CD4-positive, alpha-beta T cell treated with Interleukin-17A for 1 hour (primary cell): ENCODE measurements around the gene TMEM44.

ENCODE experiments used
- DNase-seq: peaks from one replicate; pipeline ENCODE4 v3.0.0-alpha.2; 2020

Gene TMEM44, protein sequence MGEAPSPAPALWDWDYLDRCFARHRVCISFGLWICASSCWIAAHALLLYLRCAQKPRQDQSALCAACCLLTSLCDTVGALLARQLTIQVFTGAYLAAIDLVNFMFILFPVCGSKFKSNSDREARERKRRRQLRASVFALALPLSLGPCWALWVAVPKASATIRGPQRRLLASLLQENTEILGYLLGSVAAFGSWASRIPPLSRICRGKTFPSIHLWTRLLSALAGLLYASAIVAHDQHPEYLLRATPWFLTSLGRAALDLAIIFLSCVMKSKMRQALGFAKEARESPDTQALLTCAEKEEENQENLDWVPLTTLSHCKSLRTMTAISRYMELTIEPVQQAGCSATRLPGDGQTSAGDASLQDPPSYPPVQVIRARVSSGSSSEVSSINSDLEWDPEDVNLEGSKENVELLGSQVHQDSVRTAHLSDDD

DNA sequence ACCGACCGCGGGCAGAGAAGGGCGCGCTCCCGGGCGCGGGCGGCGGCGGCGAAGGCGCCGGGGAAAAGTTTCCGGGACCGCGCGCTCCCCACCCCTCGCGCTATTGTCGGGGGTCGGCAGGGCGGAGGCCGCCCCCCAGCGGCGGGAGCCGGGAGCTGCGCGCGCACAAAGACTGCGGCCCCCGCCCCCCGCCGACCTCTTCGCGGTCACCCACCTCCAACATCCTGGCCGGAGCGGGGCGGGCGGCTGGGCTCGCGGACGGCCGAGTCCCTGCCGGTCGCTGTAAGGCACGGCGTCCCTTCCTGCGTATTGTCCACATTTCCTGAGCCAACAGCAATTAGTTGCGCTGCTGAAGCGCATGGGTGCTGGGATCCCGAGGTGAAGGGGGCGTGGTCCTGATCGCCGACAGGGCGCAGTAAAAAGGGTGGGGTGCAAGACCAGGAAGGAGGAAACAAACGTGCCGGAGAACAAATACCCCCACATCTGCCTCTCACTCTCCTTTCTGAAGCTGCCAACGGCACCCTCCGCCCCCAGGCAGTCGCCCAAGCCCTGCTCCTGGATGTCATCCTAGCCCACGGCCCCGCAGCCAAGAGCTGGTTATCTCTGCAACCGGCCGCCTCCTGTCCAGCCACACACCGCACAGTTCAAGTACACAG is at the start of gene TMEM44:
Gene TMEM44 (minus strand): TSS at position 71 of the 656 bp plus-strand sequence. CDS start 204 bp downstream, outside the sequence.
- DNase-seq = peak; percentile 62

DNA sequence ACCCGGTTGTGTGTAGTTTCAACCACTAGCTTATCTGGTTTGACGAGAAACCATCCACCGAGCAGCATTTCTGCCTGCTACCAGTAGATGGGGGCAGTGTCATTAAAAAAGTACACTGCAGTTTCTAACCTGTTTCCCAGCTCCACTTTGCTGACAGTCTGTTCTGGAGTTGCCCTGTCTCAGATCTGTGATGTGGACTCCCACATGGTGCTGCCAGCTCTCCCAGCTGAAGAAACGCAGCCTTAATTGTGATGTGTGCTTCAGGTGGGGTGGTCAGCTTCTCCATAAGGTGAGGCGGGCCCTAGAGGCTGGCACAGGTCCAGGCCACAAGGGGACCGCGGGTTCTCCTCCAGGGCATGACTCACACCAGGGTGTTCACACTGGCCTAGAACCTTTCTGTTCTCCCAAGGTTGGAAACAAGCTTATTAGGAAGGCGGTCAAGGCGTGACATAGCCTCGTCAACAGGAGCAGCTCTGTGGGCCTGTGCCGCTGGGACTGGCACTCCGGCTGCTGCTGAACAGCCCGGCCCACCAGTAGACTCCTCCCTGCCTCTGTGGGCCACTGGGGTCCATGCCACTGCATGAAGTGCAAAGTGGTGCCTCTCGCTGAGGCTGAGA is 49.6 kb upstream of the TMEM44 start:
- DNase-seq = peak; percentile 81

DNA sequence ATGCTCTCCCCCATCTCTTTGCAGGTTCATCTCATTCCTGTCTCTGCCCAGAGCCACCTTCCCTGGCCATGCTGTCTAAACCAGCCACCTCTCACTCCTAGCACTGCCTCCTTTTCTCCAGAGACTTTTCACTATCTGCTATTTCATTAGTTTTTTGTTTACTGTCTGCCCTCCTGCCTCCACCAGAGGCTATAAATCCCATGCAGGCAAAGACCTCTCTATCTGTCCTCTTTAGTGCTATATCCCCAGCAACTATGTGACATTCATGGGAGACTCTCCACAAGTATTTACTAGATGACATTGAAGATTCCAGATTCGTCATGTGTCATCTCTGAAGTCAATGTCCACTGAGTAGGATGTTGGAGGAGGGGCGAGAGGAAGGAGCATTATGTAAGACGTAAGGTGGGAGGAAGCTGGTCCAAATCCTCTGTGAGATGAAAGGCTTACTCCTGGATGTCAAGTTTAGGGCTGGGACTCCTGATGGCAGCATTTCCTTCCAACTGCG is 49.0 kb upstream of the TMEM44 start:
- DNase-seq = no peak

DNA sequence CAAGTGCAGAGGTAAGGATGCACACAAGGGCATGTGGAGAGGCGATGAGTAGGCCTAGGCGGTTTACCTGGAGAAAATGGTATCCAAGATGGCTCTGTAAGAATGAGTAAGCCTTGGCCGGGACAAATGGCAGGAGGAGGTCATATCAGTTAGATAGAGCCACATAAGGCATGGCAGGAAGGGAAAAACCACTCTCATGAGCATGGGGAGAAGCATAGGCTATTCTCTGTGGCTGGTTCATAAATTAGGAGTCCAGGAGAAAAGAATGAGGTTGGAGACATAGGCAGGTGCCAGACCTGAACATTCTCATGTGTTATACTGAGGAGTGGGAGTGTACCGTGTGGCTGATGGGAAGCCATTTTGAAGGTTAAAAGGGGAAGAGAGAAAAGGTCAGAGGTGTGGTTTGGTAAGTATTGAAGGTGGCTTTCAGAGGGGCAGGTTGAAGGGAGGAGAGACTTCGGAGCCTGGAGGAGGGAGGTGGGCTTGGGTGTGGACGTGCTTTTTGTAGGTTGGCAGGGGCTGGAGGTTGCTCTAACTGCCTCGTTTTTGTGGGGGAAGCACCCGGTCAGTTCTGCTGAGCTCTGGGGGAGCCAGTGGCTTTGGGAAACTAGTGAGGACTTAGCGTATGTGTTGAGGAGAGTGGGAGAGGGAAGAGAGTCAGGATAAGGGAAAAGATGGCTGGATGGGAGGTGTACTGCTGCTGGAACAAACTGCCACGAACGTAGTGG is 47.8 kb upstream of the TMEM44 start:
- no peak for DNase-seq

DNA sequence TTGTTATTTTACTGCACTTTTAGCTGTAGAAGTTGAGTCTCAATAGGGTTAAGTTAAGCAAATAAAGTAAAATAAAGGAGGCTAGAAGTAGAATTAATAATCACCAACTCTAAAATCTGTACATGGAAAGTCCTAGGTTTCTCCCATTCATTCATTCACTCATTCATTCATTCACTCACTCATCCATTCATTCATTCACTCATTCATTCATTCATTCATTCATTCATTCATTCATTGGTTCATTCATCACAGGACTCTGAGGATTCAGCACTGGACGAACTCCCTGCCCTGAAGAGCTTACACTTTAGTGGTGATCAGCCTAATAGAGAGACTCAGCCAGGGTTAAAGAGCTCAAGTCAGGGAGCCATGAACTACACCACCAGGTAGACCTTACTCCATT is 43.3 kb upstream of the TMEM44 start:
- no peak for DNase-seq

DNA sequence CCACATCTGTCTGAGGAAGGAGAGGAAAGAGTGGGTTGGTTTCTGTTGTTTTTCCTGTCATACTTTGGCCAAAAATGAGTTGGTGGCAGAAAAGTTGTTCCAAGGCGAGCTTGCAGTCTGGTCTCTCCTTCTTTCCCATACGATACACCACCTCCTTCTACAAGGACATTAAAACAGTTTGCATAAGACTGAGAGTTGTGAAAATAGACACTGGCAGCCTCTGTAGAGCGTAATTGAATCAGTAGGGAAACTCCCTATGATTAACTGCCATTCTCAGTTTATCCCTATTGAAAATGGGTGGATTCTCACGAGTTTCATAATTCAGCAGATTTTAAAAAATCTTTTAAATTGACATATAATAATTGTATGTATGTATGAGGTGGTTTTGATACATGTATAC is 42.5 kb upstream of the TMEM44 start:
- no peak for DNase-seq

DNA sequence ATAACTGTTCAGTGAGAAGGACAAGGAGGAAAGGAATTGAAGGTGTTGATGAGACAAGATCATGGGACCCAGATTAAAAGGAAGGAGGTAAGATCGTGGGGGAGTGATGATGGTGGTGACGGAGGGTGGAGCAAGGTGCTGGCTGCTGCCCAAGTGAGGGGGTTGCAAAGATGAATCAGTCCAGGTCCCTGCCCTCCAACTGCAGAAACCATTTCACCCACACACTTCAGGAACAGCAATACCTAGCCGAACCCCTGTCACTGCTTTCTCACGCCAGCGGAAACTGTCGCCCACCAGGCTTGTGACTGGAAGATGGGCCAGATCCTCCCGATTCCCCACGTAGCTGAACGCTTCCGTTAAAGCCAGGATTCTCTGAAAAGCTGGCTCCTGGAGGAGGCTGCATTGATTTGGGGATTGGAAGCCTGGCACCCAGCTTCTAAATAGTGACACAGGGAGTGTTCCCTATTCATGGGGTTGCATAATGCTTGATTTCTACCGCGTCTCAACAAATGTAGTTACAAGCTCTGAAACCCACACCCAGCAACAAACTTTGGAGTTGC is 41.9 kb upstream of the TMEM44 start:
- no peak for DNase-seq

DNA sequence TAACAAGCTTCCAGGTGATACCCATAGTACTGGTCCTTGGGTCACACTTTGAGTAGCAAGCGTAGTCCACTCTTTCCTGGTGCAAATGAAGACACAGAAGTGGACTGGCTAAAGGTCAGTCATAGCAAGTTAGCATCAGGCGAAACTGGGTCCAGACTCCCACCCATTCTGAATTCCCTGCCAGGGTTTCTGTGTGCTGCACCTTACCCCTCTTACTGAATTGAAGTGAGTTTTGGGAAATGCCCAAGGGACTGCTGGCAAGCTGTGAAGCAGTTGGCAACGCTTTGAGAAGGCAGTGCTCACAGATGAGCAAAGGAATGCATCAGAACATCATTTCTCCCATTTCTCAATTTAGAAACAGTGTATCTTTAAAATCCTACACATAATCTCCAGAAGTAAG is 40.5 kb upstream of the TMEM44 start:
- DNase-seq = no peak

DNA sequence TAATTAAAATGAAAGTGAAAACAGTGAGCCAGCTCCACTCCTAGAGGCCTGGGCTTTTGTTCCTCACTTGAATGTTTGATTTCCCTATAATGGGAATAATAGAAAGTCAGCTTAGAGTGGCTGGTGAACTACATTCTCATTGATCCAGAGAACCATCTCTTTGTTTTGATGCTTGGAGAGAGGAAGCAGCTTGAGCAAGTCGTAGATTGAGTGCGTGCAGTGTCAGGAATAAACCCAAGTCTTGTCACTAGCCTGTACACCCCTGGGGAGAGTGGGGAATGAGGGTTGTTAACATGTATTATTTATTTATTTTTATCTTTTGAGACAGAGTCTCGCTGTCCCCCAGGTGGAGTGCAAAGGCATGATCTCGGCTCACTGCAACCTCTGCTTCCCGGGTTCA is 39.7 kb upstream of the TMEM44 start:
- peak; percentile 3 for DNase-seq

DNA sequence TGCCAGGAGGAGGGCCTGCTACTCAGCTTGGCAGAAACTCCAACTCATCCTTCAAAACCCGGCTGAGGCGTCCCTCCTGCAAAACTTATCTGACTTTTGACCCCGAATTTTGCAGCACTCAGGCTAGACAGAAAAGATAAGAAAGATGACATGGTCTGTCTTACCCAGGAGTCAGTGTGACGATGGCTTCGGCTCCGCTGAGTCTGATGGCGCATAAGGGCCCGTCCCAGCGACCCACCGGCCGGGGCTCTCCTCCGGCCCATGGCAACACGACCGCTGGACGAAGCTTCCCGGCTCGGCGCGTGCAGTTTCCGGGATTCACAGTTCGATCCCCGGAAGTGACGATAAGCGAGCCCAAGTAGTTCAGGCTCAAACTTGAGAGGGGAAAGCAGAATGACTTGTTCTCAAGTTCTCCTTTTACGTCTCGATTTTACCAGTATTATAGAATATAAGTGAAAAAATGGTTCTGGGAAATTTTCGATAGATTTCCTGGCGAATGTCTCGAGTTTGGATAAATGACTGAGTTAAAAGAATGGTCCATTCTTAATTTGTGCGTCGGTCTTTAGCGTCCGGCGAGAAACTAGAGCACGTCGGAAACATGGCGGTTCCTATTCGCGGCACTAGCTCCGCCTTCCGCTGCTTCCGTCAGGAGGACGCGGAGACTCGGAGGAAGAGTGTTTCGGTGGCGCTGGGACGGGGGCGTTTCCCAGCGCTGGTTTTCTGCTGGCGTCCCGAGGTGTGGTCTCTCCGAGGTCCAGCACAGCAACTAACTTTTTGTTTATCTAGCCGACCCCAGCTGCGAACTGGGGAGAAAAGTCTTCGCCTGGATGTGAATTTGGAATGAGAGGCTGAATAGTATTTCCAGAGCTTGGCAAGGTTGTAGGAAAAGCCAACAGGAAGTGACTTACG is 38.9 kb upstream of the TMEM44 start, which contains the start of gene LSG1:
Gene LSG1 (minus strand): TSS at position 292 of the 909 bp plus-strand sequence. CDS start 29 bp downstream, at position 263.
- peak; percentile 93 for DNase-seq

DNA sequence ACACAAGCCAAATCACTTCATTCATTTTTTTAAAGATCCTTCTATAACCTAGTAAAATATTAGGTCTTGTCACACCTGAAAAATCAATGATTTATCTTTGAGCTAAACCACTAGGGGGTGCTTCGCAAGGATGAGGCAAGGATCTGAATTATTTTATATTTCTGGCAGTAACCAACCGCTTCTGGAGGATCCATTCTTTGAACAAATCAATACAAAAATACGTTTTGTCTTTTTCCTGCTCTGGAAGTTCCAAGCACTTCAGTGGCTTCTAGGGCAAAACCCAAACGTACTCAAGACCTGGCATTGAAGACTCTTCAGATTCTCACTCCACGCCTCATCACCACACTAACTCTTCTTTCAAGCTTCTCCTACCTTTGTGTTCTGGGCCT is 38.3 kb upstream of the TMEM44 start:
- DNase-seq = peak; percentile 70

DNA sequence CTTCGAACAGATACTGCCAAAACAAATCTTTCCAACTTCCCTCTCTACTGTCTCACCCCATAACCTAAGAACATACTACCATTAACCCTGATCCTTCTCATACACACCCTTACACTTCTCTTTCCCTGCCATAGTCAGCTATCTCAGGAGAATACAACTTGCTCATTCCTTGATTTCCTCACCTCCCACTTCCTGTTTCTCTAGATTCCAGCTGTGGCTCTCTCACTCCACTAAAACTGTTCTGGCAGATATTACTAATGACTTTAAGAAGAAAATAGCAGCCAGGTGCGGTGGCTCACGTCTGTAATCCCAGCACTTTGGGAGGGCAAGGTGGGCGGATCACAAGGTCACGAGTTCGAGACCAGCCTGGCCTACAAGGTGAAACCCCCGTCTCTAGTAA is 34.1 kb upstream of the TMEM44 start:
- no peak for DNase-seq

DNA sequence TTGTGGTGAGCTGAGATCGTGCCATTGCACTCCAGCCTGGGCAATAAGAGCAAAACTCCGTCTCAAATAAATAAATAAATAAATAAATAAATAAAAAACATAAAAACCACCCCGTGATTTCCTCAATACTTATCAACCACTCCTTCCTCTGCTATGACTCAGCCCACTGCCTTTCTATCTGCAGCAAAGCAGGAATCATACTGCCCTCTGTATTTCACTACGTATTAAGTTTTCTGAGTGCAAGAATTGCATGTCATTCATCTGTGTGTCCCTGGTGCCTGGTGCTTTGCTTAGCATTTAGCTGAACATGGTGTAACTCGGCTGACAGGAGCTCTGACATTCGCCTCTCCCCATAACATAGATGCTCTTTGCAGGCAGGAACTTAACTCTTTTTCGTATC is 31.6 kb upstream of the TMEM44 start:
- no peak for DNase-seq

DNA sequence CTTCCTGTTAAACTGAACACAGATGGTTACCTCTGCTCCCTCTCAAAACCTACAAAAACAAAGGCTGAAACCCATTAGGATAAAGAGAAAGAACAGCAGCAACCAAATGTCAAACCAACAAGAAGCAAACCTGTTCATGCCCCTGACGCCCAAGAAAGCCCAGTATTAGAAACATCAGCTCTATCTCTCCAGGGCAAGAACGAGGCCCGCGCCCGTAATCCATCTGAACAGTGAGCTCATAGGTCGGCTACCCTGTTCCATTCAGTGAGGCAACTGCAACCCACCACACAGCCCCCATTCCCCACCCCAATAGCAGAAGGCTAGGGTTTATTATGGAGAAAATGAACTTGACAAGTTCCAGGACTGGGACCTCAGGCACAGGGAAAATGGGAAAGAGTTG is 28.7 kb upstream of the TMEM44 start:
- no peak for DNase-seq

DNA sequence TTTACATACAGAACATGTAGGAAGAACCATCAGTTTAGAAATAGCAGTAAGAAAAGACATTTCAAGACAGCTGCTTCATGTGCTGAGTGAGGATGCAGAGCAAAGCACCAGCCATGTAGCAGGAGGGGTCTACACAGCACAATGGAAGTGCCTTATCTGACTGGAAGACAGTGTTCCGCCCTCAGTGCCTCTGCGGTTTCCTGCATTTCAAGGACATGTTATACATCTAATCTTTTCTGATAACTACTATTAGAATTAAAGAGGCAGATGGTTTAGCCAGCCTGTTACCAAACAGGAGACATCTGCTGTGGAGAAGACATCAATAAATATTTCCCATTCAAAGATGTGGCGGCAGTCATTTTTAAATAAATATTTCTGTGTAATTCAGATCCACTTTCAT is 28.2 kb upstream of the TMEM44 start:
- DNase-seq = no peak

DNA sequence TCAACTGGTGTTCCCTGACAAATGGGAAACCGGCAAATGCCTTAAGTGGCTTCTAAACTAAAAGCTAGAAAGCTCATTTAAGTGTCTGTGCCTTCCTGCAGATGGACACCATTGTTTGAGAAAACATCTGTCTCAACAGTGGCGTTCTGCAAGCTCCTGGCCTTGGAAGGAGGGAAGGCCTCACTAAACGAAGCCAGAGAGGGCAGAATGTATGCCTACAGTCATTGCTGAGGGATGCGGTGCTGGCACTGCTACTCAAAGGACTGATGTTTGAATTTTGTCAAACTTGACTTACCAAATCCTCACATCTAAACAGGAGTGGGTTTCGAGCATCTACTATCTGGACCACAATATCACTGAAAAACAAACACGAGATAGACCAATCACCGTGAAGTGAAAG is 26.6 kb upstream of the TMEM44 start:
- DNase-seq = no peak

DNA sequence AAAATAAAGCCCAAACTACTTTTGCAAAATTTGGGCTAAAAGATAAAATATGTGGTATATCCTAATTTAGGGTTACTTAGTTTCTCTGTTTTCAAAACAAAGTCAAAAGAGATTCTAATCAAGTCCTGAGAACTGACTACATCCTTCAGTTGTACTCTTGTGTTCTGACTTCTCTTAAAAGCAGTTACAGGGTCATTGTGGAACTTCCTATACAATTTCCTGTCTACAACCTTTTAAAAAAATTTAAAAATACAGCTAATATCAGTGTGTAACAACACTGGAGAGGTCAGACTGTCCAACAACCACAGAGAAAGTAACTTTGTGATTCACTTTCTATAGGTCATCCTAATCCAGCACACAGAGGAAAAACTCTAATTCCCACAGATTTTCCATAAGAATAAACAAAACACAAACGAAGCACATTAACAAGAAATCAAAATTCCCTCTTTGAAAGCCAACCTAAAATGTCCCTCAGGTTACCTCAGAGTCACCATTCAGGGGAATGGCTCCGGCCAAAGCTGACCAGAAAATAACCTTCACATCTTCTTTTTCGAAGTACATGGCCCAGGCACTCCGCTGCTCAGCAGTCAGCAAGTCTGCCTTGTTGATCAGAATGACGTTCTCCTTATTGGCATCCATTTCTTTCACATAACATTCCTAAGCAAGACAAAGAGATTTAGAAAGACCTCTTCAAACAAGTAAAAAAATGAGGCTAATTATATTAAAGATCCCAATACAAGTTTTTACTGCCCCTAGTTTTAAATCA is 25.4 kb upstream of the TMEM44 start:
- DNase-seq = no peak

DNA sequence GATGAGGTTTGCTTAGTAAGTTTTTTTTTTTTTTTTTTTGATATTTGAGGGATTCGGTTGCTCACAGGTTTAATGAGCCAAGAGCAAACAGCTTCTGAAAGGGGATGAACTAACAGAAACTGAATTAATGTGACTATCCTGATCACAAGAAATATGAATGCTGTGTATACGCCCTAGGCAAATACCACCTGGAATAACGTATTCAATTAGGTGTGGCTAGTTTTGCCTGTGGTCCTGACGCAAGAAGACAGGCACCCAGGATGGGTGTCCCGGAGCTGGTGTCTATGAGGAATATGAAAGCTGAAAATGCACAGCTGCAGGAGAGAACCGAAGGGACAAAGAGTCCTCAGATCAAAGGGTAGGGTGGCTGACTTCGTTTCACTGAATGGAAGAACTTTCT is 24.2 kb upstream of the TMEM44 start:
- DNase-seq = no peak

DNA sequence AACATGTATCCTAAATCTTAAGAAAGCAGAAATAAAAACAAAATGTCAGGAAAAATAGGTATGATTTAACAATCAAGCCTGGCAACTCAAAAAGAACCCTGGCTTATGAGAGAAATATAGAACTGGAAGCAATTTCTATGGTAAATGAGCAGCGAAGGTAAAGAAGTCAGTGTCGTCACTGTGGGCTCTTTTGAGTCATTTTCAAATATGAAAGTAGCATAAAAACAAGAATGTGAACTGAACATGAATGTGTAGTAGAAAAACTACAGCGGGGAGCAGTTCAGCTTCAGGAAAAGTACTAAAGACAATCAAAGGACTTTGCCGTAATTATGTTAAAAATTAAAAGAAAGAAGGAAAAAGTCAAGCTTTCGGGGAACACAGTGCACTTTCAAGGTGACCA is 21.2 kb upstream of the TMEM44 start:
- DNase-seq = no peak

DNA sequence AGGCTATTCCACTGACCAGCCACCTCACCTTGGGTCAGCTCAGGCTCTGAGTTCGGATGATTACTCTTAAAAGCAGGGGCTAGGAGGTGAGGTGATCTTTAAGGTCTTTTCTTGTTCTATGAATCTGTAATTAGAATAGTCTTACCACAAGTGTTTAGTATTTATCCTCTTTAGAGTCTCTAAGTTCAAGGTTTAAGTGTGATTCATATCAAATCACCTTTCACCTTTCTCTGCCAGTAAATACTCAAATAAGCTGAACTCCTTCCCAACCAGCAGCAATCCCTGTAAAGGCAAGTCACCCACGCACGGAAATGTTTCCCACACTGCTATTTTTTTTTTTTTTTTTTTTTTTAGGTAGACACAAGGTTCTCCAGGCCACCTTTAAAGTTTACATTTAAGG is 14.5 kb upstream of the TMEM44 start:
- DNase-seq = no peak

DNA sequence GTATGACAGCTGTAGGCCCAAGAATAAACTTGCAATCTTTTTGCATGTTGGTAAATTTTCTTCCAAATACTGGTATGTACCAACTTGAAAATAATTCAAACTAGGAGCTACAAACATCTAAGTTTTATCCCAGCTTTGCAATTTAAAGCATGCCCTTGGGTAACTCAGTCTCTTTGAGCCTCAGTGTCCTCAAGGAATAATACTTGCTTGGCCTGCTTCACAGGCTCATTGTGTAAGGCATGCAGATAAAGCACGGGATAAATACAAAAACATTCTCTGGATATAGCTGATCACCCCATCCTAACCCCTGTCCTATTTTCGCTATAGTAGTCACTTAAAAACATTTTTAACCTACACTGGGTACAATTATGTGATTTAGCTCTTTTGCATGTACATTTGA is 9.6 kb upstream of the TMEM44 start:
- DNase-seq = no peak
